Thyroid gland (tissue), 4 donors: ENCODE data around the gene XAF1.
"Not testable (repeated sequence)": the region's sequence is repeated elsewhere in the genome, so short reads cannot be mapped to it uniquely, and the experiment has no call there.

Experiments used
- POLR2A ChIP-seq, 2 donors: fragments of 450-650 bp; IDR thresholded peaks; one replicate each; pipeline ENCODE4 v1.6.1; 2017; ENCODE audit warnings: antibody characterized with exemption in 2 of 2, mild to moderate bottlenecking in 2 of 2, moderate library complexity in 1 of 2
- TF ChIP-seq, protein P1 (sequence below), 6 experiments: fragments of 200-600 bp in 3 of 6; fragments of 450-650 bp in 3 of 6; sonication (generic) in 3 of 6; IDR thresholded peaks; one replicate each; pipeline ENCODE4 v1.5.1; 2016 to 2019; ENCODE audit warnings: antibody characterized with exemption in 6 of 6, mild to moderate bottlenecking in 2 of 6, inconsistent platforms in 1 of 6, moderate library complexity in 1 of 6

DNA sequence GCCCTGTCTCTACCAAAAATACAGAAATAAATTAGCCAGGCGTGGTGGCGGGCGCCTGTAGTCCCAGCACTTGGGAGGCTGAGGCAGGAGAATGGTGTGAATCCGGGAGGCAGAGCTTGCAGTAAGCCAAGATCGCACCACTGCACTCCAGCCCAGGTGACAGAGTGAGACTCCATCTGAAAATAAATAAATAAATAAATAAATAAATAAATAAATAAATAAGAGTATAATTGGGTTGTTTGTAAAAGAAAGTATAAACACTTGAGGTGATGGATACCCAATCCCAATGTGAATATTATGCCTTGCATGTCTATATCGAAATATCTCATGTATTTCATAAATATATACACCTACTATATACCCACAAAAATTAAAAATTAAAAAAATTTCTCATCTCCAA, 9.2 kb upstream of the XAF1 start:
- not testable (repeated sequence) for TF ChIP-seq POLR2A (IDR thresholded peaks at IDR 0.05)
- TF ChIP-seq, protein P1, sequence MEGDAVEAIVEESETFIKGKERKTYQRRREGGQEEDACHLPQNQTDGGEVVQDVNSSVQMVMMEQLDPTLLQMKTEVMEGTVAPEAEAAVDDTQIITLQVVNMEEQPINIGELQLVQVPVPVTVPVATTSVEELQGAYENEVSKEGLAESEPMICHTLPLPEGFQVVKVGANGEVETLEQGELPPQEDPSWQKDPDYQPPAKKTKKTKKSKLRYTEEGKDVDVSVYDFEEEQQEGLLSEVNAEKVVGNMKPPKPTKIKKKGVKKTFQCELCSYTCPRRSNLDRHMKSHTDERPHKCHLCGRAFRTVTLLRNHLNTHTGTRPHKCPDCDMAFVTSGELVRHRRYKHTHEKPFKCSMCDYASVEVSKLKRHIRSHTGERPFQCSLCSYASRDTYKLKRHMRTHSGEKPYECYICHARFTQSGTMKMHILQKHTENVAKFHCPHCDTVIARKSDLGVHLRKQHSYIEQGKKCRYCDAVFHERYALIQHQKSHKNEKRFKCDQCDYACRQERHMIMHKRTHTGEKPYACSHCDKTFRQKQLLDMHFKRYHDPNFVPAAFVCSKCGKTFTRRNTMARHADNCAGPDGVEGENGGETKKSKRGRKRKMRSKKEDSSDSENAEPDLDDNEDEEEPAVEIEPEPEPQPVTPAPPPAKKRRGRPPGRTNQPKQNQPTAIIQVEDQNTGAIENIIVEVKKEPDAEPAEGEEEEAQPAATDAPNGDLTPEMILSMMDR (IDR thresholded peaks at IDR 0.05), result not testable (repeated sequence)
